Activated CD8-positive, alpha-beta memory T cell treated with anti-CD3 and anti-CD28 coated beads, Interleukin-2, amount 50 U/mL, for 4 hours (primary cell): Measurements from ENCODE around the gene ARL1.
"Not testable (repeated sequence)": the region's sequence is repeated elsewhere in the genome, so short reads cannot be mapped to it uniquely, and the experiment has no call there.

Experiments
- DNase-seq: peaks from one replicate; pipeline ENCODE4 v3.0.0-alpha.2; 2020

The ARL1 gene

GRCh38 chr12:101407436-101408345 is at the start of gene ARL1:
Gene ARL1, minus strand, starts transcription at chr12:101407772. Its CDS starts 127 bp downstream, at chr12:101407645.
- peak; percentile 82 for DNase-seq

GRCh38 chr12:101455685-101456084 is 48.1 kb upstream of the ARL1 start:
- DNase-seq = no peak

GRCh38 chr12:101441461-101442224 is 34.1 kb upstream of the ARL1 start:
- DNase-seq = no peak

GRCh38 chr12:101439236-101439635 is 31.7 kb upstream of the ARL1 start:
- no peak for DNase-seq

- no peak for DNase-seq
These were observed 28.6 kb upstream of the ARL1 start for GRCh38 chr12:101436136-101436535.

GRCh38 chr12:101430456-101430855 is 22.9 kb upstream of the ARL1 start:
- no peak for DNase-seq

GRCh38 chr12:101424620-101425019 is 17.0 kb upstream of the ARL1 start:
- DNase-seq = no peak

- not testable (repeated sequence) for DNase-seq
These were observed 14.5 kb upstream of the ARL1 start for GRCh38 chr12:101422066-101422465.

GRCh38 chr12:101415228-101415627 is 7.7 kb upstream of the ARL1 start:
- no peak for DNase-seq

GRCh38 chr12:101414533-101415119 is 7.1 kb upstream of the ARL1 start:
- no peak for DNase-seq

- DNase-seq = not testable (repeated sequence)
These were observed 2.6 kb upstream of the ARL1 start for GRCh38 chr12:101410169-101410568.

- no peak for DNase-seq
These were observed 530 bp downstream of the ARL1 start for GRCh38 chr12:101407049-101407435.

- not testable (repeated sequence) for DNase-seq
These were observed 16.4 kb downstream of the ARL1 start for GRCh38 chr12:101391181-101391580.

GRCh38 chr12:101379149-101379548 is 28.4 kb downstream of the ARL1 start:
- no peak for DNase-seq

GRCh38 chr12:101375573-101375972 is 32.0 kb downstream of the ARL1 start:
- DNase-seq = no peak

GRCh38 chr12:101372431-101372830 is 35.1 kb downstream of the ARL1 start:
- no peak for DNase-seq

- no peak for DNase-seq
These were observed 39.6 kb downstream of the ARL1 start for GRCh38 chr12:101368016-101368415.

GRCh38 chr12:101361455-101361854 is 46.1 kb downstream of the ARL1 start:
- DNase-seq = no peak

GRCh38 chr12:101356794-101357193 is 50.8 kb downstream of the ARL1 start:
- no peak for DNase-seq

GRCh38 chr12:101351682-101352081 is 55.9 kb downstream of the ARL1 start:
- no peak for DNase-seq

GRCh38 chr12:101343893-101344292 is 63.7 kb downstream of the ARL1 start:
- DNase-seq = no peak
